Measurements from ENCODE around the gene CEP44. TPM values are rescaled to one million over a fixed set of nuclear protein-coding genes. Genes with fewer than 3 reads are reported as not detected.

The CEP44 gene
- total RNA-seq, 1 donor = 10.9 TPM

- peaks cover 57% of the 10 kb centered on the region for H3K79me2 ChIP-seq (ENCODE audit: insufficient read depth, low read length)
- H3K9me3 ChIP-seq (ENCODE audit: low read depth, low read length) = no peaks in the 10 kb centered on the region
- no peaks in the 10 kb centered on the region for H3K27me3 ChIP-seq (ENCODE audit: insufficient read depth, low read length)
These were observed 4.1 kb upstream of the CEP44 start for GRCh38 chr4:174279433-174280155.

GRCh38 chr4:174281182-174281737, 2.5 kb upstream of the CEP44 start:
- TF ChIP-seq CTCF (IDR thresholded peaks at IDR 0.05; ENCODE audit: extremely low read depth, low read depth, low read length) = no peak
- no peaks in the 10 kb centered on the region for H4K20me1 ChIP-seq (ENCODE audit: insufficient read depth, low read length)
- no peak overlapping the region for H2AFZ ChIP-seq (ENCODE audit: low read length)
- H3K4me1 ChIP-seq (ENCODE audit: insufficient read depth, low read length) = peaks cover 15% of the 10 kb centered on the region
- H3K9me3 ChIP-seq (ENCODE audit: low read depth, low read length) = no peaks in the 10 kb centered on the region
- H3K79me2 ChIP-seq (ENCODE audit: insufficient read depth, low read length) = peaks cover 64% of the 10 kb centered on the region
- DNase-seq (ENCODE audit: insufficient read length, low spot score, missing footprints) = no peak
- H3K4me2 ChIP-seq (ENCODE audit: insufficient read depth, low read length) = peak overlapping the region; percentile 85
- H3K27me3 ChIP-seq (ENCODE audit: insufficient read depth, low read length) = no peaks in the 10 kb centered on the region
- no peak overlapping the region for H3K27ac ChIP-seq (ENCODE audit: low read depth, low read length)
- no peaks in the 10 kb centered on the region for H3K36me3 ChIP-seq (ENCODE audit: insufficient read depth, low read length)
- H3K4me3 ChIP-seq (ENCODE audit: insufficient read depth, low read length) = no peak overlapping the region

More at GRCh38 chr4:174279433-174280155, 4.1 kb upstream of the CEP44 start:
- DNase-seq (ENCODE audit: insufficient read length, low spot score, missing footprints) = no peak
- no peak overlapping the region for H3K4me3 ChIP-seq (ENCODE audit: insufficient read depth, low read length)
- H4K20me1 ChIP-seq (ENCODE audit: insufficient read depth, low read length) = no peaks in the 10 kb centered on the region
- H3K27ac ChIP-seq (ENCODE audit: low read depth, low read length) = no peak overlapping the region
- H3K36me3 ChIP-seq (ENCODE audit: insufficient read depth, low read length) = no peaks in the 10 kb centered on the region
- TF ChIP-seq CTCF (IDR thresholded peaks at IDR 0.05; ENCODE audit: extremely low read depth, low read depth, low read length) = no peak
- no peak overlapping the region for H2AFZ ChIP-seq (ENCODE audit: low read length)
- H3K4me2 ChIP-seq (ENCODE audit: insufficient read depth, low read length) = no peak overlapping the region
- H3K4me1 ChIP-seq (ENCODE audit: insufficient read depth, low read length) = peaks cover 15% of the 10 kb centered on the region

GRCh38 chr4:174281901-174282300, 1.8 kb upstream of the CEP44 start:
- no peaks in the 10 kb centered on the region for H3K9me3 ChIP-seq (ENCODE audit: low read depth, low read length)
- DNase-seq (ENCODE audit: insufficient read length, low spot score, missing footprints) = no peak
- no peaks in the 10 kb centered on the region for H3K27me3 ChIP-seq (ENCODE audit: insufficient read depth, low read length)
- H3K4me2 ChIP-seq (ENCODE audit: insufficient read depth, low read length) = peak overlapping the region; percentile 85
- TF ChIP-seq CTCF (IDR thresholded peaks at IDR 0.05; ENCODE audit: extremely low read depth, low read depth, low read length) = no peak
- H3K4me1 ChIP-seq (ENCODE audit: insufficient read depth, low read length) = peaks cover 15% of the 10 kb centered on the region
- H3K79me2 ChIP-seq (ENCODE audit: insufficient read depth, low read length) = peaks cover 67% of the 10 kb centered on the region
- H3K27ac ChIP-seq (ENCODE audit: low read depth, low read length) = peak overlapping the region; percentile 99
- no peaks in the 10 kb centered on the region for H4K20me1 ChIP-seq (ENCODE audit: insufficient read depth, low read length)
- no peak overlapping the region for H2AFZ ChIP-seq (ENCODE audit: low read length)
- H3K4me3 ChIP-seq (ENCODE audit: insufficient read depth, low read length) = peak overlapping the region; percentile 88
- H3K36me3 ChIP-seq (ENCODE audit: insufficient read depth, low read length) = no peaks in the 10 kb centered on the region

- no peak for TF ChIP-seq CTCF (IDR thresholded peaks at IDR 0.05; ENCODE audit: extremely low read depth, low read depth, low read length)
- peak overlapping the region; percentile 99 for H3K27ac ChIP-seq (ENCODE audit: low read depth, low read length)
- peak overlapping the region; percentile 88 for H3K4me3 ChIP-seq (ENCODE audit: insufficient read depth, low read length)
- peak overlapping the region; percentile 99 for H2AFZ ChIP-seq (ENCODE audit: low read length)
- no peaks in the 10 kb centered on the region for H3K9me3 ChIP-seq (ENCODE audit: low read depth, low read length)
- H3K36me3 ChIP-seq (ENCODE audit: insufficient read depth, low read length) = no peaks in the 10 kb centered on the region
- no peaks in the 10 kb centered on the region for H4K20me1 ChIP-seq (ENCODE audit: insufficient read depth, low read length)
- H3K79me2 ChIP-seq (ENCODE audit: insufficient read depth, low read length) = peaks cover 71% of the 10 kb centered on the region
- H3K4me2 ChIP-seq (ENCODE audit: insufficient read depth, low read length) = peak overlapping the region; percentile 85
- no peaks in the 10 kb centered on the region for H3K27me3 ChIP-seq (ENCODE audit: insufficient read depth, low read length)
- peak; percentile 87 for DNase-seq (ENCODE audit: insufficient read length, low spot score, missing footprints)
- peaks cover 15% of the 10 kb centered on the region for H3K4me1 ChIP-seq (ENCODE audit: insufficient read depth, low read length)
These were observed 740 bp upstream of the CEP44 start for GRCh38 chr4:174282836-174283506.

Measured in osteoblast (primary cell).